Glutamatergic neuron (in vitro differentiated cells): Measurements from ENCODE around the gene GUCA2B. TPM values are rescaled to one million over a fixed set of nuclear protein-coding genes. Genes with fewer than 3 reads are reported as not detected.

Source experiments
- DNase-seq: peaks from one replicate; pipeline ENCODE4 v3.0.0; 2022
- H3K27ac Mint-ChIP-seq: one replicate; pipeline ENCODE4 v1.8.0; 2020; ENCODE audit warnings: mild to moderate bottlenecking, mixed read lengths, inconsistent platforms; ENCODE audit not compliant: unreplicated experiment
- H3K27me3 Mint-ChIP-seq: one replicate; pipeline ENCODE4 v1.8.0; 2020; ENCODE audit warnings: mild to moderate bottlenecking, moderate library complexity, mixed read lengths, inconsistent platforms; ENCODE audit not compliant: unreplicated experiment
- H3K36me3 Mint-ChIP-seq: one replicate; pipeline ENCODE4 v1.8.0; 2020; ENCODE audit warnings: mild to moderate bottlenecking, mixed read lengths, inconsistent platforms; ENCODE audit not compliant: unreplicated experiment
- H3K4me1 Mint-ChIP-seq: one replicate; pipeline ENCODE4 v1.8.0; 2020; ENCODE audit warnings: mild to moderate bottlenecking, low read depth, mixed read lengths, inconsistent platforms; ENCODE audit not compliant: unreplicated experiment
- H3K4me3 Mint-ChIP-seq: one replicate; pipeline ENCODE4 v1.8.0; 2020; ENCODE audit warnings: mild to moderate bottlenecking, mixed read lengths, inconsistent platforms; ENCODE audit not compliant: unreplicated experiment
- H3K9me3 Mint-ChIP-seq: one replicate; pipeline ENCODE4 v1.8.0; 2020; ENCODE audit warnings: mild to moderate bottlenecking, moderate library complexity, mixed read lengths, inconsistent platforms; ENCODE audit not compliant: unreplicated experiment
- CTCF ChIP-seq: fragments of 200-600 bp; sonication (generic); IDR thresholded peaks from one replicate; pipeline ENCODE4 v1.5.0; 2021; ENCODE audit not compliant: partially characterized antibody, unreplicated experiment
- total RNA-seq: library from RNA; stranded (reverse); fragmentation: NEBNext Ultra II Directional; extraction: Animal tissue kit (Norgen Biotek cat#: 25700); gene quantifications from one replicate; pipeline ENCODE4 v1.2.1, GENCODE V29; 2021; ENCODE audit not compliant: unreplicated experiment

Gene GUCA2B
- total RNA-seq, 1 donor from 2014 or later = not detected

DNA sequence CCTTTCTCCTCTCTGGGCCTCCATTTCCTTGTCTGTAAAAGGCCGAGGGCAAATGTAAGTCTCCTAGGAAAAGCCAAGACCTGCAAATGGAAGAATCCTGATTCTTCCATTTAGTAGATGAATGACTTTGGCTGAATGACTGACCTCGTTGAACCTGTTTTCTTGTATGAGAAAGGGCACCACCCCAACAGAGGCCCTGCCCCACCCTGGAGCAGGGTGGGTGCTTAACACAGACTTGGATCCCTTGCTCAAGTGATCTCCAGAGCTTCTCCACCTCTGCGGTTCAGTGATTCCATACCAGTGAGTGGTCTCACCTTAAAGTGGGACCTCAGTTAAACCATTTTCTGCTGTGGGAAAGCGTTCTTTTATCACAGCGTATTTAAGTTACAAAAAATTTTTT lies 39.0 kb upstream of the GUCA2B start:
- Mint-ChIP-seq H3K27ac (no peak overlapping the region), H3K27me3 (no peaks in the 10 kb centered on the region), H3K36me3 (no peaks in the 10 kb centered on the region), H3K9me3 (no peaks in the 10 kb centered on the region), H3K4me1 (no peaks in the 10 kb centered on the region), H3K4me3 (no peak overlapping the region)
- no peak for DNase-seq
- TF ChIP-seq CTCF = no peak

DNA sequence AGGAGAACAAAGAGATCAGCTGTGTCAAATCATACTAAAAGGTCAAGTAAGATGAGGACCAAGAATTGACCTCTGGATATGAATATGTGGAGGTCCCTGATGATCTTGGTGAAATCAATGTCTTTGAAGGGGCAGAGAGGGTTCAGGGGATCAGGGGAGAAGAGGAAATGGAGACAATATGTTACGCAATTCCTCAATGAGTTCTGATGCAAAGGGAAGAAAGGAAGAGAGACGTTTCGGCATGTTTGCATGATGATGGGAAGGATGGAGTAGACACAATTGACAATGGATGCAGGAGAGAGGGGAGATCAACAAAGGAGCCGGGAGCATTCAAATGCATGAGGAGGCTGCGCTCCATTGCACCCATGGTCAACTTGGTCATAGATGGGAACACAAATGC lies 36.0 kb upstream of the GUCA2B start:
- Mint-ChIP-seq H3K36me3 (no peaks in the 10 kb centered on the region), H3K9me3 (no peaks in the 10 kb centered on the region), H3K27me3 (no peaks in the 10 kb centered on the region), H3K27ac (no peak overlapping the region), H3K4me3 (no peak overlapping the region), H3K4me1 (no peaks in the 10 kb centered on the region)
- TF ChIP-seq CTCF = no peak
- DNase-seq = no peak

- no peaks in the 10 kb centered on the region for H3K36me3 Mint-ChIP-seq
- DNase-seq = no peak
- no peak overlapping the region for H3K4me3 Mint-ChIP-seq
- H3K27me3 Mint-ChIP-seq = peaks cover 1% of the 10 kb centered on the region
- no peak for TF ChIP-seq CTCF
- no peaks in the 10 kb centered on the region for H3K9me3 Mint-ChIP-seq
- H3K27ac Mint-ChIP-seq = no peak overlapping the region
- H3K4me1 Mint-ChIP-seq = no peaks in the 10 kb centered on the region
These were observed 35.1 kb upstream of the GUCA2B start for GRCh38 chr1:42118125-42118524.

DNA sequence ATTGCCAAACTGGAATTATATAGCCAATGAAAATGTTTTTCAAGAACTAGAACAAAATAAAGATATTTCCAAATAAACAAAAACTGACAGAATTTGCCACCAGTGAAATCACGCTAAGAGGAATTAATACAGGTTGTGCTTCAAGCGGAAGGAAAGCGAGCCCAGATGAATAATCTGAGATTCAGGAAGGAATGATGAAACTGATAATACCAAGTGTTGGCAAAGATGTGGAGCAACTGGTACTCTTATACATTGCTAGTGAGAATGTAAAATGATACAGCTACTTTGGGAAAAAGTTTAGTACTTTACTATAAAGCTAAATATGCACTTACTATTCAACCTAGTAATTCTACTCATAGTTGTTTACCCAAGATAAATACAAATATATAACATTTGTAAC lies 30.8 kb upstream of the GUCA2B start:
- no peak overlapping the region for H3K4me3 Mint-ChIP-seq
- TF ChIP-seq CTCF = no peak
- no peaks in the 10 kb centered on the region for H3K4me1 Mint-ChIP-seq
- H3K9me3 Mint-ChIP-seq = no peaks in the 10 kb centered on the region
- no peak for DNase-seq
- H3K27me3 Mint-ChIP-seq = peaks cover 1% of the 10 kb centered on the region
- no peak overlapping the region for H3K27ac Mint-ChIP-seq
- peaks cover 4% of the 10 kb centered on the region for H3K36me3 Mint-ChIP-seq

DNA sequence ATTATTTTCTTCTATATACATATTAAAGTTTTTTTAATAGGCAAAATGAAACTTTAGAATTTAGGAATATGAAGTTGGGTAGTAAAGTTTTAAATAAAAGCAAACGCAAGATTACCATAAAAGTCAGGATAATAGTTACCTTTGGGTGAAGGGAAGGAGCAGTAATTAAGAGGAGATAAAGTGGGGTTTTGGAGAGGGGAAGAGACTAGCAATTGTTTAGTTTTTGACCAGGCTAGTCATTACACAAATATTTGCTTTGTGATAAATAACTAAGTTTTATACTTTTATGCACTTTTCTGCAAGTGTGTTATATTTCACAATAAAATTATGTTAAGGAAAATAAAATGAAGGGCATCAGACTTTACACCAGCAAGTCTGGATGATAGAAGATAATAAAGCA lies 27.7 kb upstream of the GUCA2B start:
- no peak overlapping the region for H3K27ac Mint-ChIP-seq
- peaks cover 4% of the 10 kb centered on the region for H3K36me3 Mint-ChIP-seq
- H3K4me3 Mint-ChIP-seq = no peak overlapping the region

More for the DNA sequence above, 27.7 kb upstream of the GUCA2B start:
- H3K4me1 Mint-ChIP-seq = no peaks in the 10 kb centered on the region
- H3K27me3 Mint-ChIP-seq = peaks cover 1% of the 10 kb centered on the region
- DNase-seq = no peak
- H3K9me3 Mint-ChIP-seq = no peaks in the 10 kb centered on the region
- no peak for TF ChIP-seq CTCF
